ENCODE measurements around the gene NUCKS1.

Gene NUCKS1

GRCh38 chr1:205681364-205681763 lies 68.6 kb downstream of the NUCKS1 start:
- Histone ChIP-seq H3K27me3 (ENCODE audit: control insufficient read depth, insufficient read depth, low read length) (no peaks in the 10 kb centered on the region), H3K9me3 (ENCODE audit: control insufficient read depth, low read length) (no peaks in the 10 kb centered on the region), H3K4me3 (ENCODE audit: low read length) (no peak overlapping the region), H3K4me1 (ENCODE audit: control insufficient read depth, insufficient read depth, low read length) (peaks cover 34% of the 10 kb centered on the region), H3K36me3 (ENCODE audit: control insufficient read depth, insufficient read depth, low read length) (no peaks in the 10 kb centered on the region), H3K9ac (ENCODE audit: low read length) (no peak overlapping the region)

GRCh38 chr1:205680073-205680851 lies 69.7 kb downstream of the NUCKS1 start, which contains the start of gene SLC45A3:
TSS of gene SLC45A3 (minus strand) at chr1:205680509. CDS start at chr1:205664656, 15,853 bp downstream.
- no peaks in the 10 kb centered on the region for H3K36me3 ChIP-seq (ENCODE audit: control insufficient read depth, insufficient read depth, low read length)
- peaks cover 43% of the 10 kb centered on the region for H3K4me1 ChIP-seq (ENCODE audit: control insufficient read depth, insufficient read depth, low read length)
- H3K4me3 ChIP-seq (ENCODE audit: low read length): peak within 1 kb of the TSS; percentile 63
- H3K27me3 ChIP-seq (ENCODE audit: control insufficient read depth, insufficient read depth, low read length): no peaks in the 10 kb centered on the region
- peak within 1 kb of the TSS; percentile 77 for H3K9ac ChIP-seq (ENCODE audit: low read length)
- no peaks in the 10 kb centered on the region for H3K9me3 ChIP-seq (ENCODE audit: control insufficient read depth, low read length)

- Histone ChIP-seq H3K9ac (ENCODE audit: low read length) (peak overlapping the region; percentile 77), H3K27me3 (ENCODE audit: control insufficient read depth, insufficient read depth, low read length) (no peaks in the 10 kb centered on the region), H3K4me1 (ENCODE audit: control insufficient read depth, insufficient read depth, low read length) (peaks cover 51% of the 10 kb centered on the region), H3K9me3 (ENCODE audit: control insufficient read depth, low read length) (no peaks in the 10 kb centered on the region), H3K4me3 (ENCODE audit: low read length) (peak overlapping the region; percentile 63), H3K36me3 (ENCODE audit: control insufficient read depth, insufficient read depth, low read length) (no peaks in the 10 kb centered on the region)
These were observed 71.5 kb downstream of the NUCKS1 start for GRCh38 chr1:205678286-205679111.

- Histone ChIP-seq H3K9ac (ENCODE audit: low read length) (no peak overlapping the region), H3K4me1 (ENCODE audit: control insufficient read depth, insufficient read depth, low read length) (peaks cover 59% of the 10 kb centered on the region), H3K4me3 (ENCODE audit: low read length) (no peak overlapping the region), H3K27me3 (ENCODE audit: control insufficient read depth, insufficient read depth, low read length) (no peaks in the 10 kb centered on the region), H3K36me3 (ENCODE audit: control insufficient read depth, insufficient read depth, low read length) (no peaks in the 10 kb centered on the region), H3K9me3 (ENCODE audit: control insufficient read depth, low read length) (no peaks in the 10 kb centered on the region)
These were observed 72.8 kb downstream of the NUCKS1 start for GRCh38 chr1:205677167-205677566.

- peaks cover 59% of the 10 kb centered on the region for H3K4me1 ChIP-seq (ENCODE audit: control insufficient read depth, insufficient read depth, low read length)
These were observed 73.4 kb downstream of the NUCKS1 start for GRCh38 chr1:205676597-205676996.

GRCh38 chr1:205676002-205676401 lies 74.0 kb downstream of the NUCKS1 start:
- H3K4me3 ChIP-seq (ENCODE audit: low read length): no peak overlapping the region
- H3K4me1 ChIP-seq (ENCODE audit: control insufficient read depth, insufficient read depth, low read length): peaks cover 55% of the 10 kb centered on the region
- no peaks in the 10 kb centered on the region for H3K36me3 ChIP-seq (ENCODE audit: control insufficient read depth, insufficient read depth, low read length)
- H3K9me3 ChIP-seq (ENCODE audit: control insufficient read depth, low read length): no peaks in the 10 kb centered on the region
- H3K9ac ChIP-seq (ENCODE audit: low read length): no peak overlapping the region
- H3K27me3 ChIP-seq (ENCODE audit: control insufficient read depth, insufficient read depth, low read length): no peaks in the 10 kb centered on the region

More at GRCh38 chr1:205676597-205676996, 73.4 kb downstream of the NUCKS1 start:
- Histone ChIP-seq H3K9ac (ENCODE audit: low read length) (no peak overlapping the region), H3K27me3 (ENCODE audit: control insufficient read depth, insufficient read depth, low read length) (no peaks in the 10 kb centered on the region), H3K9me3 (ENCODE audit: control insufficient read depth, low read length) (no peaks in the 10 kb centered on the region), H3K4me3 (ENCODE audit: low read length) (no peak overlapping the region), H3K36me3 (ENCODE audit: control insufficient read depth, insufficient read depth, low read length) (no peaks in the 10 kb centered on the region)

GRCh38 chr1:205675247-205675646 lies 74.7 kb downstream of the NUCKS1 start:
- Histone ChIP-seq H3K9me3 (ENCODE audit: control insufficient read depth, low read length) (no peaks in the 10 kb centered on the region), H3K9ac (ENCODE audit: low read length) (peak overlapping the region; percentile 17)

GRCh38 chr1:205672970-205673369 lies 77.0 kb downstream of the NUCKS1 start:
- H3K9ac ChIP-seq (ENCODE audit: low read length): no peak overlapping the region
- H3K27me3 ChIP-seq (ENCODE audit: control insufficient read depth, insufficient read depth, low read length): no peaks in the 10 kb centered on the region
- no peaks in the 10 kb centered on the region for H3K9me3 ChIP-seq (ENCODE audit: control insufficient read depth, low read length)
- no peak overlapping the region for H3K4me3 ChIP-seq (ENCODE audit: low read length)
- peaks cover 66% of the 10 kb centered on the region for H3K4me1 ChIP-seq (ENCODE audit: control insufficient read depth, insufficient read depth, low read length)
- no peaks in the 10 kb centered on the region for H3K36me3 ChIP-seq (ENCODE audit: control insufficient read depth, insufficient read depth, low read length)

More at GRCh38 chr1:205675247-205675646, 74.7 kb downstream of the NUCKS1 start:
- H3K36me3 ChIP-seq (ENCODE audit: control insufficient read depth, insufficient read depth, low read length): no peaks in the 10 kb centered on the region
- peaks cover 57% of the 10 kb centered on the region for H3K4me1 ChIP-seq (ENCODE audit: control insufficient read depth, insufficient read depth, low read length)
- H3K4me3 ChIP-seq (ENCODE audit: low read length): no peak overlapping the region
- H3K27me3 ChIP-seq (ENCODE audit: control insufficient read depth, insufficient read depth, low read length): no peaks in the 10 kb centered on the region

- no peaks in the 10 kb centered on the region for H3K27me3 ChIP-seq (ENCODE audit: control insufficient read depth, insufficient read depth, low read length)
- H3K36me3 ChIP-seq (ENCODE audit: control insufficient read depth, insufficient read depth, low read length): no peaks in the 10 kb centered on the region
- no peak overlapping the region for H3K4me3 ChIP-seq (ENCODE audit: low read length)
- no peaks in the 10 kb centered on the region for H3K9me3 ChIP-seq (ENCODE audit: control insufficient read depth, low read length)
- H3K9ac ChIP-seq (ENCODE audit: low read length): no peak overlapping the region
- H3K4me1 ChIP-seq (ENCODE audit: control insufficient read depth, insufficient read depth, low read length): peaks cover 70% of the 10 kb centered on the region
These were observed 77.5 kb downstream of the NUCKS1 start for GRCh38 chr1:205672395-205672889.

- no peak overlapping the region for H3K4me3 ChIP-seq (ENCODE audit: low read length)
- H3K36me3 ChIP-seq (ENCODE audit: control insufficient read depth, insufficient read depth, low read length): no peaks in the 10 kb centered on the region
- no peak overlapping the region for H3K9ac ChIP-seq (ENCODE audit: low read length)
- H3K9me3 ChIP-seq (ENCODE audit: control insufficient read depth, low read length): no peaks in the 10 kb centered on the region
- H3K27me3 ChIP-seq (ENCODE audit: control insufficient read depth, insufficient read depth, low read length): no peaks in the 10 kb centered on the region
- H3K4me1 ChIP-seq (ENCODE audit: control insufficient read depth, insufficient read depth, low read length): peaks cover 64% of the 10 kb centered on the region
These were observed 79.2 kb downstream of the NUCKS1 start for GRCh38 chr1:205670611-205671430.

GRCh38 chr1:205670150-205670446 lies 79.9 kb downstream of the NUCKS1 start:
- peak overlapping the region; percentile 35 for H3K9ac ChIP-seq (ENCODE audit: low read length)
- H3K4me3 ChIP-seq (ENCODE audit: low read length): no peak overlapping the region
- H3K27me3 ChIP-seq (ENCODE audit: control insufficient read depth, insufficient read depth, low read length): no peaks in the 10 kb centered on the region
- peaks cover 64% of the 10 kb centered on the region for H3K4me1 ChIP-seq (ENCODE audit: control insufficient read depth, insufficient read depth, low read length)
- no peaks in the 10 kb centered on the region for H3K36me3 ChIP-seq (ENCODE audit: control insufficient read depth, insufficient read depth, low read length)
- no peaks in the 10 kb centered on the region for H3K9me3 ChIP-seq (ENCODE audit: control insufficient read depth, low read length)

Data from mucosa of stomach (tissue), 1 donor.